ENCODE measurements around the gene TBX10.
A peak's percentile ranks its signal among the peaks of the same experiment; 100 is the strongest.

TBX10 gene

DNA sequence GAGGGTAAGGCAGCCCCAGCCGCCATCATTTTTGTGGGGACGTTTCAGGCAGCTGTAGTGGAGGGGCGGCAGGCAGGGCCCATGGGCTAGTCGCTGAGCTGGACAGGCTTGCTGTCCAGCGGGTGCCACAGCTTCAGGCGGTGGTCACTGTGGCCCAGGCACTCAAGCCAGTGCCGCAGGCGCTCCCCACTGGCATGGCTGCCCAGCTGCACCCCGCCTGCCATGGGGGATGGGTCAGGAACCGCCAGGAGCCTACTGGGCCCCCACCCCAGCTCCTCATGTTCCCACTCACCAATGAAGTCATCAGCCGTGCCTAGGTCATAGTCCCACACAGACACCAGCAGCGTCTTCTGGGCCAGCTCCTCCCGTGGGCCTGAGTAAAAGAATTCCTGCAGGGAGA, 26.8 kb downstream of the TBX10 start:
- Histone ChIP-seq H3K27ac (ENCODE audit: low read depth, low read length) (0 out of 2 replicates have a peak overlapping the region, but pooled peaks have one; percentile 86), H3K27me3 (ENCODE audit: low read length) (no peaks in the 10 kb centered on the region), H3K9ac (ENCODE audit: low read length) (no peak overlapping the region), H3F3A (ENCODE audit: insufficient read depth) (peaks cover 5% of the 10 kb centered on the region; the same call in 1 of the 2 replicates), H3K36me3 (ENCODE audit: low read length) (no peaks in the 10 kb centered on the region), H4K20me1 (ENCODE audit: low read depth, low read length) (no peaks in the 10 kb centered on the region), H3K4me2 (ENCODE audit: low read depth, low read length, poor library complexity, severe bottlenecking) (no peak overlapping the region), H3K4me3 (ENCODE audit: insufficient read depth, low read length, poor library complexity, severe bottlenecking) (no peak overlapping the region), H3K79me2 (ENCODE audit: insufficient read depth, low read length) (peaks cover 1% of the 10 kb centered on the region), H2AFZ (ENCODE audit: low read depth, low read length, severe bottlenecking) (no peak overlapping the region), H3K9me2 (replicated peaks; ENCODE audit: insufficient read depth, low read length) (no peaks in the 10 kb centered on the region), H3K9me3 (ENCODE audit: insufficient read depth, low read length) (no peaks in the 10 kb centered on the region)
- no peak for TF ChIP-seq EZH2phosphoT487 (conservative IDR thresholded peaks at IDR 0.05; ENCODE audit: low read length)
- TF ChIP-seq, protein P1, sequence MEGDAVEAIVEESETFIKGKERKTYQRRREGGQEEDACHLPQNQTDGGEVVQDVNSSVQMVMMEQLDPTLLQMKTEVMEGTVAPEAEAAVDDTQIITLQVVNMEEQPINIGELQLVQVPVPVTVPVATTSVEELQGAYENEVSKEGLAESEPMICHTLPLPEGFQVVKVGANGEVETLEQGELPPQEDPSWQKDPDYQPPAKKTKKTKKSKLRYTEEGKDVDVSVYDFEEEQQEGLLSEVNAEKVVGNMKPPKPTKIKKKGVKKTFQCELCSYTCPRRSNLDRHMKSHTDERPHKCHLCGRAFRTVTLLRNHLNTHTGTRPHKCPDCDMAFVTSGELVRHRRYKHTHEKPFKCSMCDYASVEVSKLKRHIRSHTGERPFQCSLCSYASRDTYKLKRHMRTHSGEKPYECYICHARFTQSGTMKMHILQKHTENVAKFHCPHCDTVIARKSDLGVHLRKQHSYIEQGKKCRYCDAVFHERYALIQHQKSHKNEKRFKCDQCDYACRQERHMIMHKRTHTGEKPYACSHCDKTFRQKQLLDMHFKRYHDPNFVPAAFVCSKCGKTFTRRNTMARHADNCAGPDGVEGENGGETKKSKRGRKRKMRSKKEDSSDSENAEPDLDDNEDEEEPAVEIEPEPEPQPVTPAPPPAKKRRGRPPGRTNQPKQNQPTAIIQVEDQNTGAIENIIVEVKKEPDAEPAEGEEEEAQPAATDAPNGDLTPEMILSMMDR (IDR thresholded peaks at IDR 0.05; ENCODE audit: insufficient read depth, low read length, poor library complexity, severe bottlenecking): no peak

DNA sequence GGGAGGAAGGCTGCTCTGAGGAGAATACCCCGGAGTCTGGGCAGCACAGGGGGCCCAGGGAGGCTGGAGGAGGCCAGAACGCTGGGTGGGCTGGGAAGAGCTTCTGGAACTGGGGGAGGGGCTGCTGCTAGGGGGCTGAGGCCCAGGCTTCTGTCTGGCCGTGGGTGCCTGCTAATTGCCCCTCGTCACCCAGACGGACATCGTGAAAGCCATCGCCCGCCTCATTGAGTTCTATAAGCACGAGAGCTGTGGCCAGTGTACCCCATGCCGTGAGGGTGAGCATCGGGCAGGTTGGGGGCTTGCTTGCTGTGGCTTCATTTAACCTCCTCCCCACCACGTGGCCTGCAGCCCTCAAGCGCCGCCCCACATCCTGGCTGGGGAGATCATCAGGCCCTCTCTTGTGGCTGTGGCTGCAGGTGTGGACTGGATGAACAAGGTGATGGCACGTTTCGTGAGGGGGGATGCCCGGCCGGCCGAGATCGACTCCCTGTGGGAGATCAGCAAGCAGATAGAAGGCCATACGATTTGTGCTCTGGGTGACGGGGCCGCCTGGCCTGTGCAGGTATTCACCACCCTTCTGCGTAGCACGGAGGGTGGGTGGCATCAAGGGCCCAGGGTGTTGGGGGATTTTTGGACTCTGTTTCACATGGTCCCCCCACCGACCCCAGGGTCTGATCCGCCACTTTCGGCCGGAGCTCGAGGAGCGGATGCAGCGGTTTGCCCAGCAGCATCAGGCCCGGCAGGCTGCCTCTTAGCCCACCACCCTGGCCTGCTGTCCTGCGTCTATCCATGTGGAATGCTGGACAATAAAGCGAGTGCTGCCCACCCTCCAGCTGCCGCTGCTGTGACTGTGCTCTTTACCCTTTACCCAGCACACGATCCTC, 27.6 kb downstream of the TBX10 start:
- H3K9me3 ChIP-seq (ENCODE audit: insufficient read depth, low read length): no peaks in the 10 kb centered on the region
- no peak for TF ChIP-seq EZH2phosphoT487 (conservative IDR thresholded peaks at IDR 0.05; ENCODE audit: low read length)
- TF ChIP-seq, protein P1 (IDR thresholded peaks at IDR 0.05; ENCODE audit: insufficient read depth, low read length, poor library complexity, severe bottlenecking): no peak
- no peak overlapping the region for H3K4me2 ChIP-seq (ENCODE audit: low read depth, low read length, poor library complexity, severe bottlenecking)
- no peaks in the 10 kb centered on the region for H3K9me2 ChIP-seq (replicated peaks; ENCODE audit: insufficient read depth, low read length)
- H3K79me2 ChIP-seq (ENCODE audit: insufficient read depth, low read length): peaks cover 9% of the 10 kb centered on the region
- H3K36me3 ChIP-seq (ENCODE audit: low read length): no peaks in the 10 kb centered on the region
- no peak overlapping the region for H3K4me3 ChIP-seq (ENCODE audit: insufficient read depth, low read length, poor library complexity, severe bottlenecking)
- H3K27me3 ChIP-seq (ENCODE audit: low read length): no peaks in the 10 kb centered on the region
- no peak overlapping the region for H2AFZ ChIP-seq (ENCODE audit: low read depth, low read length, severe bottlenecking)
- H3K9ac ChIP-seq (ENCODE audit: low read length): no peak overlapping the region
- H3F3A ChIP-seq (ENCODE audit: insufficient read depth): no peaks in the 10 kb centered on the region; the same call in 1 of the 2 replicates
- H4K20me1 ChIP-seq (ENCODE audit: low read depth, low read length): no peaks in the 10 kb centered on the region
- H3K27ac ChIP-seq (ENCODE audit: low read depth, low read length): no peak overlapping the region

DNA sequence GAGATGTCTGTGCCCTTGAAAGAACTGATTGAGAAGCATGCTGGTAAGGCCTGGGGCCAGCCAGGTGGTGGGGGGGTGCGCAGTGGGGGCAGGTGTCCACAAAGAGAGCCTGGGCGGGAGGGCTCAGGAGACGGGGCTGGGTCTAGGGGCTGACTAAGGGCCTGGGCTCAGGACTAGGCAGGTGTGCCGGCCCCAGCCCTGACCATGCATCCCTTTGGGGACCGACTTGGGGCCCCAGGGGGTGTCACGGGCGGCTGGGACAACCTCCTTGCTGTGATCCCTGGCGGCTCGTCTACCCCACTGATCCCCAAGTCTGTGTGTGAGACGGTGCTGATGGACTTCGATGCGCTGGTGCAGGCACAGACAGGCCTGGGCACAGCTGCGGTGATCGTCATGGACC, 28.4 kb downstream of the TBX10 start:
- H3K4me2 ChIP-seq (ENCODE audit: low read depth, low read length, poor library complexity, severe bottlenecking): no peak overlapping the region
- H3K9me2 ChIP-seq (replicated peaks; ENCODE audit: insufficient read depth, low read length): no peaks in the 10 kb centered on the region
- no peaks in the 10 kb centered on the region for H3K36me3 ChIP-seq (ENCODE audit: low read length)
- no peaks in the 10 kb centered on the region for H4K20me1 ChIP-seq (ENCODE audit: low read depth, low read length)
- H3F3A ChIP-seq (ENCODE audit: insufficient read depth): no peaks in the 10 kb centered on the region; the same call in 1 of the 2 replicates
- no peak overlapping the region for H2AFZ ChIP-seq (ENCODE audit: low read depth, low read length, severe bottlenecking)
- no peak overlapping the region for H3K27ac ChIP-seq (ENCODE audit: low read depth, low read length)
- H3K9me3 ChIP-seq (ENCODE audit: insufficient read depth, low read length): no peaks in the 10 kb centered on the region
- H3K79me2 ChIP-seq (ENCODE audit: insufficient read depth, low read length): peaks cover 11% of the 10 kb centered on the region
- no peaks in the 10 kb centered on the region for H3K27me3 ChIP-seq (ENCODE audit: low read length)
- no peak overlapping the region for H3K9ac ChIP-seq (ENCODE audit: low read length)
- TF ChIP-seq EZH2phosphoT487 (conservative IDR thresholded peaks at IDR 0.05; ENCODE audit: low read length): no peak
- TF ChIP-seq, protein P1 (IDR thresholded peaks at IDR 0.05; ENCODE audit: insufficient read depth, low read length, poor library complexity, severe bottlenecking): no peak
- no peak overlapping the region for H3K4me3 ChIP-seq (ENCODE audit: insufficient read depth, low read length, poor library complexity, severe bottlenecking)
